SU-DHL-6 (cell line): Measurements from ENCODE around the gene B4GALT5.

Source experiments
- H2AFZ ChIP-seq: fragments of 200-600 bp; sonication (generic); 2 replicates; pipeline ENCODE4 v1.6.1; 2014; ENCODE audit warnings: low read depth, mild to moderate bottlenecking, moderate library complexity, mixed read lengths, antibody characterized with exemption, low read length; ENCODE audit not compliant: severe bottlenecking
- H3F3A ChIP-seq: fragments of 200-600 bp; shearing (Covaris generic); 2 replicates; pipeline ENCODE4 v1.6.0; 2016; ENCODE audit warnings: antibody characterized with exemption, mild to moderate bottlenecking; ENCODE audit not compliant: insufficient read depth
- H3K27ac ChIP-seq: fragments of 200-600 bp; sonication (generic); 2 replicates; pipeline ENCODE4 v1.5.1; 2016; ENCODE audit warnings: low read depth, mild to moderate bottlenecking, low read length, moderate library complexity, mixed read lengths
- H3K27me3 ChIP-seq: fragments of 200-600 bp; sonication (generic), shearing (Covaris generic); 2 replicates; pipeline ENCODE4 v1.6.0; 2014; ENCODE audit warnings: mild to moderate bottlenecking, low read length
- H3K36me3 ChIP-seq: fragments of 200-600 bp; sonication (generic); 2 replicates; pipeline ENCODE4 v1.6.1; 2014; ENCODE audit warnings: mild to moderate bottlenecking, low read length, mixed read lengths
- H3K4me2 ChIP-seq: fragments of 300-600, 200-600 bp; shearing (Covaris generic), sonication (generic); 2 replicates; pipeline ENCODE4 v1.6.0; 2014; ENCODE audit warnings: low read length, low read depth, mild to moderate bottlenecking; ENCODE audit not compliant: poor library complexity, severe bottlenecking
- H3K4me3 ChIP-seq: fragments of 200-600 bp; sonication (generic); 2 replicates; pipeline ENCODE4 v1.5.1; 2014; ENCODE audit warnings: antibody characterized with exemption, low read length, mild to moderate bottlenecking, mixed read lengths; ENCODE audit not compliant: insufficient read depth, poor library complexity, severe bottlenecking
- H3K79me2 ChIP-seq: fragments of 200-600 bp; sonication (generic); 2 replicates; pipeline ENCODE4 v1.6.1; 2014; ENCODE audit warnings: mild to moderate bottlenecking, low read length, moderate library complexity; ENCODE audit not compliant: insufficient read depth
- H3K9ac ChIP-seq: fragments of 200-600 bp; sonication (generic); 2 replicates; pipeline ENCODE4 v1.7.0; 2014; ENCODE audit warnings: mild to moderate bottlenecking, low read length
- H3K9me2 ChIP-seq: fragments of 200-600 bp; sonication (generic); replicated peaks from 2 replicates; pipeline ENCODE4 v1.6.1; 2014; ENCODE audit warnings: low read length; ENCODE audit not compliant: insufficient read depth
- H3K9me3 ChIP-seq: fragments of 200-600 bp; sonication (generic); 2 replicates; pipeline ENCODE4 v1.6.1; 2014; ENCODE audit warnings: low read length, mixed read lengths; ENCODE audit not compliant: insufficient read depth
- H4K20me1 ChIP-seq: fragments of 200-600 bp; sonication (generic); 2 replicates; pipeline ENCODE4 v1.6.1; 2014; ENCODE audit warnings: low read depth, mild to moderate bottlenecking, antibody characterized with exemption, low read length, moderate library complexity, mixed read lengths
- EZH2phosphoT487 ChIP-seq: fragments of 200-600 bp; sonication (generic), shearing (Covaris generic); conservative IDR thresholded peaks from 2 replicates; pipeline ENCODE4 v1.6.1; 2018; ENCODE audit warnings: mild to moderate bottlenecking, antibody characterized with exemption, low read length, moderate library complexity, mixed read lengths
- TF ChIP-seq, protein P1 (sequence below): fragments of 200-600 bp; sonication (generic); IDR thresholded peaks from one replicate; pipeline ENCODE4 v1.5.1; 2017; ENCODE audit warnings: antibody characterized with exemption, mild to moderate bottlenecking, low read length, moderate library complexity; ENCODE audit not compliant: insufficient read depth, poor library complexity, severe bottlenecking

B4GALT5 gene

DNA sequence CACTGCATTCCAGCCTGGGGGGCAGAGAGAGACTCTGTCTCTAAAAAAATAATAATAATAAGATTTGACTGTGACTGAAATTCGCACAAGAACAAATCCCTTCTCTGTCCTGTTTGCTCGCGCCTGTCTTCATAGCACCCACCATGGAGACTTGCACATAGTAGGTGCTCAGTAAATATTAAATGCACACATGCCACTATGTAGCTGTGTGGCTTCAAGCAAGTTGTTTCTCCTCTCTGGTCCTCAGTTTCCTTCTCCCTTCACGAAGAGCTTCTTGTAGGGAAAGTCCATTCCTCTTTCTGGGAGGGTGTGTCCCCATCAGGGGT, 130.4 kb downstream of the B4GALT5 start:
- no peak overlapping the region for H3K4me2 ChIP-seq
- no peak overlapping the region for H3K27ac ChIP-seq
- H3K9me3 ChIP-seq, result no peaks in the 10 kb centered on the region
- H3K36me3 ChIP-seq, result no peaks in the 10 kb centered on the region
- no peaks in the 10 kb centered on the region for H3K79me2 ChIP-seq
- no peaks in the 10 kb centered on the region for H4K20me1 ChIP-seq
- no peak overlapping the region for H2AFZ ChIP-seq
- H3K4me3 ChIP-seq, result no peak overlapping the region
- H3F3A ChIP-seq, result no peaks in the 10 kb centered on the region
- TF ChIP-seq, protein P1, sequence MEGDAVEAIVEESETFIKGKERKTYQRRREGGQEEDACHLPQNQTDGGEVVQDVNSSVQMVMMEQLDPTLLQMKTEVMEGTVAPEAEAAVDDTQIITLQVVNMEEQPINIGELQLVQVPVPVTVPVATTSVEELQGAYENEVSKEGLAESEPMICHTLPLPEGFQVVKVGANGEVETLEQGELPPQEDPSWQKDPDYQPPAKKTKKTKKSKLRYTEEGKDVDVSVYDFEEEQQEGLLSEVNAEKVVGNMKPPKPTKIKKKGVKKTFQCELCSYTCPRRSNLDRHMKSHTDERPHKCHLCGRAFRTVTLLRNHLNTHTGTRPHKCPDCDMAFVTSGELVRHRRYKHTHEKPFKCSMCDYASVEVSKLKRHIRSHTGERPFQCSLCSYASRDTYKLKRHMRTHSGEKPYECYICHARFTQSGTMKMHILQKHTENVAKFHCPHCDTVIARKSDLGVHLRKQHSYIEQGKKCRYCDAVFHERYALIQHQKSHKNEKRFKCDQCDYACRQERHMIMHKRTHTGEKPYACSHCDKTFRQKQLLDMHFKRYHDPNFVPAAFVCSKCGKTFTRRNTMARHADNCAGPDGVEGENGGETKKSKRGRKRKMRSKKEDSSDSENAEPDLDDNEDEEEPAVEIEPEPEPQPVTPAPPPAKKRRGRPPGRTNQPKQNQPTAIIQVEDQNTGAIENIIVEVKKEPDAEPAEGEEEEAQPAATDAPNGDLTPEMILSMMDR, result no peak
- TF ChIP-seq EZH2phosphoT487, result no peak
- no peaks in the 10 kb centered on the region for H3K9me2 ChIP-seq
- no peaks in the 10 kb centered on the region for H3K27me3 ChIP-seq
- no peak overlapping the region for H3K9ac ChIP-seq
